ENCODE measurements around the gene APOBEC3G.

Gene APOBEC3G

DNA sequence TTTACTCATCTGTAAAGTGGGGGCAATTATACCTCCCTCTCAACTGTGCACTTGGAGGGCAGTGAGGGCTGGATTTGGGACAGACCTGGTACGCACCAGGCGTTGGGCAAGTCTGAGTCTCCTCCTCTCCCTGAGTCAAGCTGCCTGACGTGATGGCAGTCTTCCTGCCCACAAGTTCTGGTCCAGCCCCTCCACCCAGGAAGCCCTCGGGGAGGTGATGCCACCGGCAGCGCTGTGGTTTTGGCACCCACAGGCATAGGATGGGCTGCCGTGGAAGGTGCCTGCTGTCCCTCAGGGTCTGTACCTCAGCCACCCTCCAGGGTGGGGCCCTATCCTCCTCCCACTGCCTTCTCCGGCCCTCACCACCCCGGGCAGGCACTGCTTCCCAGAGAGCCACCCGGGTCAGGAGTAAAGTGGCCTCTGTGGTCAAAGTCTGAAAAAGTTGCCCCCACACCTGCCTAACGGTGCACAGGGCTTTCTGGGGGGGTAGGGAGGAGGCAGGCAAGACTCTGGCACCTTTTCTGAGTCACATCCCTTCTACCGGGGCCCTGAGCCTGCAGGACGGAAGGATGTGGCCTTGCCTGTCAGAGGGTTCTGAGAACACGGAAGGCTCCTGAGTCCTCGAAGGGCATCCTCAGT, 13.5 kb downstream of the APOBEC3G start:
- Histone ChIP-seq H3K36me3 (ENCODE audit: control insufficient read depth in 2 of 2, insufficient read depth in 2 of 2, low read length in 2 of 2) (no peaks in the 10 kb centered on the region), H3K27ac (ENCODE audit: low read depth in 2 of 2, low read length in 2 of 2) (peak overlapping the region; percentile 32 to 74), H3K4me1 (ENCODE audit: control insufficient read depth in 2 of 2, insufficient read depth in 2 of 2, low read length in 2 of 2) (peaks cover 2 to 9% of the 10 kb centered on the region in 2 donors), H3K27me3 (ENCODE audit: control insufficient read depth in 2 of 2, insufficient read depth in 2 of 2, low read length in 2 of 2) (peaks cover 0 to 3% of the 10 kb centered on the region in 2 donors), H3K9me3 (ENCODE audit: control insufficient read depth in 2 of 2, low read length in 2 of 2) (no peaks in the 10 kb centered on the region), H3K9ac (ENCODE audit: low read depth in 1 of 2, low read length in 2 of 2) (no peak overlapping the region), H3K4me3 (ENCODE audit: low read length in 2 of 2) (no peak overlapping the region)

DNA sequence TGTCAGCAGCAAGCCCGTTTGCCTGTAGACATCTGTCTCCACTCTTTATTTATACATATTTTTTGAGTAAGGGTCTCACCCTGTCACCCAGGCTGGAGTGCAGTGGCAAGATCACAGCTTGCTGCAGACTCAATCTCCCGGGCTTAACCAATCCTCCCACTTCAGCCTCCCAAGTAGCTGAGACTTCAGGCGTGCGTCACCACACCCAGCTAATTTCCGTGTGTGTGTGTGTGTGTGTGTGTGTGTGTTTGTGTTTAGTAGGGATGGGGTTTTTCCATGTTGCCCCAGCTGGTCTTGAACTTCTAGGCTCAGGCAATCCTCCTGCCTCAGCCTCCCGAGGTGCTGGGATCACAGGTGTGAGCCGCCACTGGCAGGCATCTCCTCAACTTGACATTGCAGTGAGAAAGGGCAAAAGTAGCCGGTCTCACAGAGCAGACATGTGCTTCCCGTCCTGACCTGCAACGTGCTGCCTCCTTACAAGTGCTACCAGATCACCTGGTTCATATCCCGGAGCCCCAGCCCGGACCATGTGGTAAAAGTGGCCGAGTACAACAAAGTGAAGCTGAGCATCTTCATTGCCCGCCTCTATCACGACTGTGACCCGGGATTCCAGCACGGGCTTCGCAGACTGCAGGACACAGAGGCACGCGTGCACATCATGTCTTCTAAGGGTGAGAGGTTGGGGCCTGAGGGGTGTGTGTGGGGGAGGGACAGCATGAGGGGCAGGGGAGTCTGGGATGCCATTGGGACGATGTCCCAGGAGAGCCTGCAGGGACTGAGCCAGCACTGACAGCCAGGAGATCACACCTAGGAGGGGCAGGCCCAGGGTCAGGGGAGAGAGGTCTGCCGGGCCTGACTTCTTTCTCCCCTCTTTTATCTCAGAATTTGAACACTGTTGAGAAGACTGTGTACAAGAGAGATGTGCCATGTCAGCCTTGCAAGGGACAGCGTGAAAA, 14.3 kb downstream of the APOBEC3G start:
- H3K27ac ChIP-seq (ENCODE audit: low read depth in 2 of 2, low read length in 2 of 2), result peak overlapping the region in 1 of 2 donors; percentile 74
- no peak overlapping the region for H3K9ac ChIP-seq (ENCODE audit: low read depth in 1 of 2, low read length in 2 of 2)
- peaks cover 3% of the 10 kb centered on the region in 2 donors for H3K27me3 ChIP-seq (ENCODE audit: control insufficient read depth in 2 of 2, insufficient read depth in 2 of 2, low read length in 2 of 2)
- H3K4me3 ChIP-seq (ENCODE audit: low read length in 2 of 2), result no peak overlapping the region
- H3K36me3 ChIP-seq (ENCODE audit: control insufficient read depth in 2 of 2, insufficient read depth in 2 of 2, low read length in 2 of 2), result no peaks in the 10 kb centered on the region
- H3K9me3 ChIP-seq (ENCODE audit: control insufficient read depth in 2 of 2, low read length in 2 of 2), result no peaks in the 10 kb centered on the region
- H3K4me1 ChIP-seq (ENCODE audit: control insufficient read depth in 2 of 2, insufficient read depth in 2 of 2, low read length in 2 of 2), result peaks cover 2 to 9% of the 10 kb centered on the region in 2 donors

DNA sequence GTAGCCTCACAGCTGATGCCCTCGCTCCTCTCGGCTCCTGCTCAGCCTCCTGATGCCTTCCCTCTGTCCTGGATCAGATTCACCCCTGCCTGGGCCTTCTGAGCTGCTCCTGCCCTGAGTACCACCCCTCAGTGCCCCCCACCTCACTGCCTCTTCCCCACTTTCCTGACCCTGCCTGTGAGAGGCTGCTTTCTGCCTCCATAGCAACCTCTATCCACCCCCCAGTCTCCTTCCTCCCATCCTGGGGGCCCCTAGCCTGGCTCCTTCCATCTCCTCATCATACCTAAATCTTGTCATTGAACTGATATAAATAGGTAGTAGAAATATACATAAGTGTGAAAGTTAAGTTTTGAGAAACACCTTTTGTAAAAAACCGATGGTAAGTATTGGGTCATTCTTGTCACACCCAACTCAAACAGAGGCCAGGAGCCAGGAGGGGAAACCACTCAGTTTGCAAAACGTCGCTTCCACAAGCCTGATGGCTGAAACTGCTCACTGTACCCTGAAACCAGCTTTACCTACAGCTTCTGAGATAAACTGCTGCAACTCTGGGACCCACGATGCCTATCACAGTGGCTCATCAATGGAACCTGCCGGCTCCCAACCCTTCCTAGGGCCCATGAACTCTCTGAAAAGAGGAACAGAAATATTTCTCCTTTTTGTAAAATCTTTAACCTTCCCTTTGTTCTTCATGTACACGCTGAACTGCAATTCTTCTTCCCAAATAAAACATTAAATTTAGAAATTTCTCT, 15.2 kb downstream of the APOBEC3G start:
- Histone ChIP-seq H3K27ac (ENCODE audit: low read depth in 2 of 2, low read length in 2 of 2) (peak overlapping the region in 1 of 2 donors; percentile 74), H3K4me3 (ENCODE audit: low read length in 2 of 2) (no peak overlapping the region), H3K4me1 (ENCODE audit: control insufficient read depth in 2 of 2, insufficient read depth in 2 of 2, low read length in 2 of 2) (peaks cover 5 to 11% of the 10 kb centered on the region in 2 donors), H3K9ac (ENCODE audit: low read depth in 1 of 2, low read length in 2 of 2) (no peak overlapping the region), H3K9me3 (ENCODE audit: control insufficient read depth in 2 of 2, low read length in 2 of 2) (no peaks in the 10 kb centered on the region), H3K36me3 (ENCODE audit: control insufficient read depth in 2 of 2, insufficient read depth in 2 of 2, low read length in 2 of 2) (no peaks in the 10 kb centered on the region), H3K27me3 (ENCODE audit: control insufficient read depth in 2 of 2, insufficient read depth in 2 of 2, low read length in 2 of 2) (peaks cover 3% of the 10 kb centered on the region in 2 donors)

DNA sequence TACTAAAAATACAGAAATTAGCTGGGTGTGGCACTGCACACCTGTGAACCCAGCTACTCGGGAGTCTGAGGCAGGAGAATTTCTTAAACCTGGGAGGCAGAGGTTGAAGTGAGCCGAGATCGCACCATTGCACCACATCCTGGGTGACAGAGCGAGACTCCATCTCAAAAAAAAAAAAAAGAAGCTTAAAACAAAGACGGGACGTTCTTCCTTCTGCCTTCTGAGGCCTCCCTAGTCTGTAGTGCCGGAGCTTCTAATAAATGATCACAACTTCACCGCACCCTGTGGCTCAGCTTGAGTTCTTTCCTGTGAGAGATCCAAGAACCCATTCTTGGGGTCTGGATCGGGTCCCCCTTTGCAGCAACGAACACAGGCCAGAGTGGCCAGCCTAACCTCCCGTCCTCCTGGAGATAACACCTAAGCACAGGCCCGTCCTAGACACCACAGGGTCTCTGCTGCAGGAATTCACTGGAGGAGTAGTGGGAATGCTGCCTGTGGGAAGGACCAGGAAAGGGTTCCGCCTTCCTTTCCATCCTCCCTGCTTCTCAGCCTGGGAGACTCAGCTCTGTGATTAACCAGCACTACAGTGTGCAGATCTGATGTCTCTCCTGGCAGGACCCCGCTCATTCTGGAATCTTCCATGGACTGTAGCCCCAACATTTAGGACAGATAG, 17.8 kb downstream of the APOBEC3G start:
- Histone ChIP-seq H3K36me3 (ENCODE audit: control insufficient read depth in 2 of 2, insufficient read depth in 2 of 2, low read length in 2 of 2) (no peaks in the 10 kb centered on the region), H3K4me1 (ENCODE audit: control insufficient read depth in 2 of 2, insufficient read depth in 2 of 2, low read length in 2 of 2) (peaks cover 5 to 14% of the 10 kb centered on the region in 2 donors), H3K27me3 (ENCODE audit: control insufficient read depth in 2 of 2, insufficient read depth in 2 of 2, low read length in 2 of 2) (peaks cover 3% of the 10 kb centered on the region in 2 donors), H3K9ac (ENCODE audit: low read depth in 1 of 2, low read length in 2 of 2) (no peak overlapping the region), H3K27ac (ENCODE audit: low read depth in 2 of 2, low read length in 2 of 2) (no peak overlapping the region), H3K4me3 (ENCODE audit: low read length in 2 of 2) (no peak overlapping the region), H3K9me3 (ENCODE audit: control insufficient read depth in 2 of 2, low read length in 2 of 2) (no peaks in the 10 kb centered on the region)

DNA sequence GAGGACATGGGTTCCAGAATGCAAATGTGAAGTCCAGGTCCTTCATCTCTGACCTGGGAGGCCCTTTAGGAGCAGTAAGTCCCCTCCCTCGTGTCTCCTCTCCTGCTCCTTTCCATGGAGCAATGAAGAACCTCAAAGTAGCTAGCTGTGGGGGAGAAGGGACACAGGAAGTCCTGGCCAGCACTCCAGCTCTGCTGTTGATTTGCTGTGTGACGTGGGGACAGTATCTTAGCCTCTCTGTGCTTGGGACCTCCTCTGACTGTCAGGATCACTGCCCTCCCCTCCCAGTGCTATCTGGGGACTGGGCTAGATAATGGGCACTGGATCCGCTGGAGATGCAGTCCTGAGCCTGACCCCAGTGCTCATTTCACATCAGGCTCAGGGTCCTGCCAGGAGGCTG, 18.9 kb downstream of the APOBEC3G start:
- peaks cover 3 to 12% of the 10 kb centered on the region in 2 donors for H3K4me1 ChIP-seq (ENCODE audit: control insufficient read depth in 2 of 2, insufficient read depth in 2 of 2, low read length in 2 of 2)
- no peak overlapping the region for H3K4me3 ChIP-seq (ENCODE audit: low read length in 2 of 2)
- H3K36me3 ChIP-seq (ENCODE audit: control insufficient read depth in 2 of 2, insufficient read depth in 2 of 2, low read length in 2 of 2), result no peaks in the 10 kb centered on the region
- no peaks in the 10 kb centered on the region for H3K9me3 ChIP-seq (ENCODE audit: control insufficient read depth in 2 of 2, low read length in 2 of 2)
- H3K9ac ChIP-seq (ENCODE audit: low read depth in 1 of 2, low read length in 2 of 2), result no peak overlapping the region
- H3K27me3 ChIP-seq (ENCODE audit: control insufficient read depth in 2 of 2, insufficient read depth in 2 of 2, low read length in 2 of 2), result peaks cover 0 to 3% of the 10 kb centered on the region in 2 donors
- no peak overlapping the region for H3K27ac ChIP-seq (ENCODE audit: low read depth in 2 of 2, low read length in 2 of 2)

DNA sequence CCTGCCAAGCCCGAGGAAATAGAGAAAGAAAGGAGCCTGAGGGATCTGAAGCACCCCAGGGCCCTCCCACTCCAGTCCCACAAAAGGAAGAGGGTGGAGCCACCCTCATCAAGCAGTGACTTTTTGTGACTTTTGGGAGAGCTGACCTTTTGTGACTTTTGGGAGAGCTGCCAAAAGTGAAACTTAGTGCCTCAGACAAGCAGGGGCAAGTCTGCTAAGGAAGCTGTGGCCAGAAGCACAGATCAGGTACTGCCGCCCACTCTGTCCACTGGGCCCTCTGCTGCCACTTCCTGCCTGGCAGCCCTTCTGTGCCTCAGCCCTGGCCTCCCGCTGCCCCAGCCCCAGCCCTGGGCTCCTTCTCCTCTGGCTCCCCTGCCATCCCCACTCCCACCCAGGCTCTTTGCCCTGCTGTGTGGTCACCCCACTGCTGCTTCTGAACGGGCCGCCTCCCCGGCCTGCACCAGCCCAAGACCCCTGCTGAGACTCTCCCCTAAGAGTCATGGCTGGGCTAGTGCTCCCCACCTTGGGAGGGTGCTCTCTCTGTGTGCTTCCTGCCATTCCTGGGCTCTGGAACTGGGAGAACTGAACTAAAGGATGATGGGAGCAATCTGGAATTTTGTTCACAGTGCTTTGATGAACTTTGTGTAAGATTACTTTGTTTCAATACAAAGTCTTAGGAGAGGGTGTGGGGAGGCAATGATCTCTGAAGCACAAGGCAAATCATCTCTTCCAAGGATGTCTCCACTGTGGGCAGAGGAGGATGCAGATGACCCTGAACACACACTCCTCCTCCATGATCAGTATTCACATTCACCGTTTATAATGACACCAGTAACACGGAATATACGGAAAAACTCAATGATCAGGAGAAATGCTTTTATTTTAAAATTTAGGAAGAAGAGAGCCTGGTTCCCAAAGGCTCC, 20.3 kb downstream of the APOBEC3G start, which contains the start of gene APOBEC3H:
Gene APOBEC3H (plus strand): TSS at position 147 of the 923 bp plus-strand sequence. CDS start 3,035 bp downstream, outside the sequence.
- Histone ChIP-seq H3K9me3 (ENCODE audit: control insufficient read depth in 2 of 2, low read length in 2 of 2) (no peaks in the 10 kb centered on the region), H3K27me3 (ENCODE audit: control insufficient read depth in 2 of 2, insufficient read depth in 2 of 2, low read length in 2 of 2) (peaks cover 0 to 3% of the 10 kb centered on the region in 2 donors), H3K4me1 (ENCODE audit: control insufficient read depth in 2 of 2, insufficient read depth in 2 of 2, low read length in 2 of 2) (peaks cover 3 to 6% of the 10 kb centered on the region in 2 donors), H3K9ac (ENCODE audit: low read depth in 1 of 2, low read length in 2 of 2) (no peak within 1 kb of the TSS), H3K4me3 (ENCODE audit: low read length in 2 of 2) (no peak within 1 kb of the TSS), H3K27ac (ENCODE audit: low read depth in 2 of 2, low read length in 2 of 2) (peak within 1 kb of the TSS; percentile 34 to 70), H3K36me3 (ENCODE audit: control insufficient read depth in 2 of 2, insufficient read depth in 2 of 2, low read length in 2 of 2) (no peaks in the 10 kb centered on the region)

DNA sequence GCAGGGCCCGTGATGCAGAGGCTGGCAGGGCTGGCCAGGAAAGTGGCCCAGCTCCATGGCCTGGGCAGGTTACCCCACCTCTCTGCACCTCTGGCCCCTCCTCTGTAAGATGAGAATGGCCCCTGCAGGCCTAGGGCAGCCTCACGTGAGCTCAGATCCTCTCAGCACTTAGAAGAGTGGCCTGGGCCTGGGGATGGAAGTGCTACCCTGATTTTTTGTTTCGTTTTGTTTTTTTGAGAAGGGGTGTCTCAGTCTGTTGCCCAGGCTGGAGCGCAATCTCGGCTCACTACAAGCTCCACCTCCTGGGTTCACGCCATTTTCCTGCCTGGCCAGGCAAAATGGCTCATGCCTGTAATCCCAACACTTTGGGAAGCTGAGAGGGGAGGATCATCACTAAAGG, 21.0 kb downstream of the APOBEC3G start:
- Histone ChIP-seq H3K27me3 (ENCODE audit: control insufficient read depth in 2 of 2, insufficient read depth in 2 of 2, low read length in 2 of 2) (peaks cover 0 to 3% of the 10 kb centered on the region in 2 donors), H3K9me3 (ENCODE audit: control insufficient read depth in 2 of 2, low read length in 2 of 2) (no peaks in the 10 kb centered on the region), H3K4me1 (ENCODE audit: control insufficient read depth in 2 of 2, insufficient read depth in 2 of 2, low read length in 2 of 2) (peaks cover 3 to 5% of the 10 kb centered on the region in 2 donors), H3K4me3 (ENCODE audit: low read length in 2 of 2) (no peak overlapping the region), H3K27ac (ENCODE audit: low read depth in 2 of 2, low read length in 2 of 2) (no peak overlapping the region), H3K36me3 (ENCODE audit: control insufficient read depth in 2 of 2, insufficient read depth in 2 of 2, low read length in 2 of 2) (no peaks in the 10 kb centered on the region), H3K9ac (ENCODE audit: low read depth in 1 of 2, low read length in 2 of 2) (no peak overlapping the region)

DNA sequence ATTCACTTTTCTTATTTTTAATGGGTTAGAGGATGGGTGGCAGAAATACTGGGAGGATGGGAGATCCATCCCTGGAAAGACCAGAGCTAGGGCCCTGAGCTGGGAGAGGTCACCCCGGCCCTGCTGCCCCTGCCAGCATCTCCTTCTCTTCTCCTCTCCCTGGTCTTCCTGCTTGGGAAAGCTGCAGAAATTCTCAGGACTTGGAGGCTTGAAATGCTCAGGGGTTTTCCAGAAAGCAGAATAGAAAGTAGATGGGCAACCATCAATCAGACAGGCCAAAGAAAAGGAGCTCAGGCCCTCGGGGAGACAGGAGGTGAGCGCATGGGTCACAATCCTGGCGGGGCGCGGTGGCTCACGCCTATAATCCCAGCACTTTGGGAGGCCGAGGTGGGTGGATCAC, 21.5 kb downstream of the APOBEC3G start:
- H3K27me3 ChIP-seq (ENCODE audit: control insufficient read depth in 2 of 2, insufficient read depth in 2 of 2, low read length in 2 of 2), result peaks cover 0 to 3% of the 10 kb centered on the region in 2 donors
- no peaks in the 10 kb centered on the region for H3K9me3 ChIP-seq (ENCODE audit: control insufficient read depth in 2 of 2, low read length in 2 of 2)
- H3K27ac ChIP-seq (ENCODE audit: low read depth in 2 of 2, low read length in 2 of 2), result no peak overlapping the region
- H3K36me3 ChIP-seq (ENCODE audit: control insufficient read depth in 2 of 2, insufficient read depth in 2 of 2, low read length in 2 of 2), result no peaks in the 10 kb centered on the region
- H3K4me3 ChIP-seq (ENCODE audit: low read length in 2 of 2), result no peak overlapping the region
- no peak overlapping the region for H3K9ac ChIP-seq (ENCODE audit: low read depth in 1 of 2, low read length in 2 of 2)
- H3K4me1 ChIP-seq (ENCODE audit: control insufficient read depth in 2 of 2, insufficient read depth in 2 of 2, low read length in 2 of 2), result peaks cover 3 to 5% of the 10 kb centered on the region in 2 donors

DNA sequence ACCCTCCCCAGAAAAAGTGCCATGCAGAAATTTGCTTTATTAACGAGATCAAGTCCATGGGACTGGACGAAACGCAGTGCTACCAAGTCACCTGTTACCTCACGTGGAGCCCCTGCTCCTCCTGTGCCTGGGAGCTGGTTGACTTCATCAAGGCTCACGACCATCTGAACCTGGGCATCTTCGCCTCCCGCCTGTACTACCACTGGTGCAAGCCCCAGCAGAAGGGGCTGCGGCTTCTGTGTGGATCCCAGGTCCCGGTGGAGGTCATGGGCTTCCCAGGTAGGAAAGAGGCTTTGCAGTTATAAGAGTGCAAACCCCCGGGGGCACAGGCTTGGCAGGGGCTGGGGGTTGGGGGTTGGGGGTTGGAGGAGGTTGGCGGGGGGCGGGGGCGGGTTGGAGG, 24.2 kb downstream of the APOBEC3G start:
- Histone ChIP-seq H3K9ac (ENCODE audit: low read depth in 1 of 2, low read length in 2 of 2) (no peak overlapping the region), H3K4me1 (ENCODE audit: control insufficient read depth in 2 of 2, insufficient read depth in 2 of 2, low read length in 2 of 2) (peaks cover 3 to 5% of the 10 kb centered on the region in 2 donors), H3K27ac (ENCODE audit: low read depth in 2 of 2, low read length in 2 of 2) (no peak overlapping the region), H3K4me3 (ENCODE audit: low read length in 2 of 2) (no peak overlapping the region), H3K36me3 (ENCODE audit: control insufficient read depth in 2 of 2, insufficient read depth in 2 of 2, low read length in 2 of 2) (no peaks in the 10 kb centered on the region), H3K27me3 (ENCODE audit: control insufficient read depth in 2 of 2, insufficient read depth in 2 of 2, low read length in 2 of 2) (no peaks in the 10 kb centered on the region), H3K9me3 (ENCODE audit: control insufficient read depth in 2 of 2, low read length in 2 of 2) (no peaks in the 10 kb centered on the region)

Data from mucosa of rectum (tissue), 2 donors.